Medulla oblongata (tissue), 1 donor: ENCODE measurements around the gene ANKRD11.
"Not testable (repeated sequence)": the region's sequence is repeated elsewhere in the genome, so short reads cannot be mapped to it uniquely, and the experiment has no call there.

Source experiments
- DNase-seq: peaks from one replicate; pipeline ENCODE4 v3.0.0-alpha.2; 2015; ENCODE audit errors: extremely low spot score

The ANKRD11 gene

GRCh38 chr16:89331371-89332109 lies 158.8 kb downstream of the ANKRD11 start:
- no peak for DNase-seq

DNA sequence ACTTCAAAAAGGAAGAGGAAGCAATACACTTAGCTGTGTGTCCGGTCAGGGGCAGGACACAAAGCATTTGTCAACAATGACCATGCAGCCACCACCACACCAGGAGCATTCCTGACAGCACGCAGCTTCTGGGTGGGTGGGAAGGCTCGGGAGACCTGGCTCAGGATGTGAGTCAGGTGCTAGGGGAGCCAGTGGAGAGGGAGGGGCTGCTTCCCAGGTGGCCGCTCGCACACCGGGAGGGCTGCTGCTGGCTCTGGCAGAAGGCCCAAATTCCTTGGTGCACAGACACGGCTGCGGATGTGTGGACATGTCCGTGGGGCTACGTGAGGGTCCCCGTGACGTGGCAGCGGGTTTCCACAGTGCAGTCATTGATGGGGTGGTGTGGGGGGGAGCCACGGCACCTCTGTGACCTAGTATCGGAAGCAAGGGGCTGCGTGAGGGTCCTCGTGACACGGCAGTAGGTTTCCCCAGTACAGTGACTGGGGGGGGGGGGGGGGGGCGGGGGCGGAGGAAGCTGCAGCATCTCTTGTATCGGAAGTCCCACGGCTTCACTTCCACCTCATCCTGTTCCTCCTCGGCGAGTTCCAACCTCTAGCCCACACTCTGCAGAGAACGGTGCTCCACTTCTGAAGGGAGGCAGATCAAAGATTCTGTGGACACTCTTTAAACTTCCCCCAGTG lies 160.0 kb downstream of the ANKRD11 start:
- no peak for DNase-seq

- not testable (repeated sequence) for DNase-seq
These were observed 160.6 kb downstream of the ANKRD11 start for GRCh38 chr16:89329830-89330176.

GRCh38 chr16:89328412-89329400 lies 161.7 kb downstream of the ANKRD11 start:
- not testable (repeated sequence) for DNase-seq

DNA sequence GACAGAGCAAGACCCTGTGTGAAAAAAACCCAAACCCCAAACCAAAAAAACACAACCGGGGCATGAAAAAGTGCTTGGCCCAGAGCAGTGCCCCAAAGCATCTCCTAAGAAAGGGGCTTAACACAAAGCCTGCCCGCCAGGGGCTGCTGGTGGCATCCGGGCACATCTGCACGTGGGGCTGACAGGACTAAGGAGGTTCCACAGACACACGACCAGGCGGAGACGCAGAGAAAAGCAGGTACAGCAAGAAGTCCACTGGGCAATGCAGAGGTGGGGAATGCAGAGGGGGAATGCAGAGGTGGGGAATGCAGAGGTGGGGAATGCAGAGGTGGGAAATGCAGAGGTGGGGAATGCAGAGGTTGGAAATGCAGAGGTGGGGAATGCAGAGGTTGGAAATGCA lies 163.6 kb downstream of the ANKRD11 start:
- DNase-seq = no peak

DNA sequence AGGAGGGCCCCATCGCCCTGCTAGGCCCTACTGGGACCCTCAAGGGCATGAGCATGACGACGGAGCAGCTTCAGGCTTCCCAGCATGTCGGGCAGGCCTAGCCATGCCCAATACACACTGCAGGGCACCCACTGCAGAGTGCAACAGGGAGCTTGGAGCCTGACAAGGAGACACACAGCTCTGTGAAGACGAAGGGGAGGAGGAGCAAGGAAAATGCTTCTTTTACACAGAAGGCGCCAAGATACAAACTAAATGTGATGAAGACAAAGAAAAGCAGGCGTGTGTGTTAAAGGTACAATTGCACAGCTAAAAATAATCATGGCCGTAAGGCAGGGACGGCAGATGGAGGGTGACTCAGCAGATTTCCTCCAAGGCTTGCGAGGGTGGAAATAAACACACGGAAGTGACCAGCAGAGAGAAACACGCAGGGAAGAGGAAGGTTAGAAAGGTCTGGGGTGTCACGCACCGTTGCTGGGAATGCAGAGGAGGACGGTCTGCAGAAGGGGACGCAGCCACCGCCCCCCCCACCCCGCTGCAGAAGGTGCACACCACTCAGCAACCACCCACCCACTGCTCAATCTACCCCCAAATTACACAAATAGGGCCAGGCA lies 164.4 kb downstream of the ANKRD11 start:
- peak; percentile 71 for DNase-seq

DNA sequence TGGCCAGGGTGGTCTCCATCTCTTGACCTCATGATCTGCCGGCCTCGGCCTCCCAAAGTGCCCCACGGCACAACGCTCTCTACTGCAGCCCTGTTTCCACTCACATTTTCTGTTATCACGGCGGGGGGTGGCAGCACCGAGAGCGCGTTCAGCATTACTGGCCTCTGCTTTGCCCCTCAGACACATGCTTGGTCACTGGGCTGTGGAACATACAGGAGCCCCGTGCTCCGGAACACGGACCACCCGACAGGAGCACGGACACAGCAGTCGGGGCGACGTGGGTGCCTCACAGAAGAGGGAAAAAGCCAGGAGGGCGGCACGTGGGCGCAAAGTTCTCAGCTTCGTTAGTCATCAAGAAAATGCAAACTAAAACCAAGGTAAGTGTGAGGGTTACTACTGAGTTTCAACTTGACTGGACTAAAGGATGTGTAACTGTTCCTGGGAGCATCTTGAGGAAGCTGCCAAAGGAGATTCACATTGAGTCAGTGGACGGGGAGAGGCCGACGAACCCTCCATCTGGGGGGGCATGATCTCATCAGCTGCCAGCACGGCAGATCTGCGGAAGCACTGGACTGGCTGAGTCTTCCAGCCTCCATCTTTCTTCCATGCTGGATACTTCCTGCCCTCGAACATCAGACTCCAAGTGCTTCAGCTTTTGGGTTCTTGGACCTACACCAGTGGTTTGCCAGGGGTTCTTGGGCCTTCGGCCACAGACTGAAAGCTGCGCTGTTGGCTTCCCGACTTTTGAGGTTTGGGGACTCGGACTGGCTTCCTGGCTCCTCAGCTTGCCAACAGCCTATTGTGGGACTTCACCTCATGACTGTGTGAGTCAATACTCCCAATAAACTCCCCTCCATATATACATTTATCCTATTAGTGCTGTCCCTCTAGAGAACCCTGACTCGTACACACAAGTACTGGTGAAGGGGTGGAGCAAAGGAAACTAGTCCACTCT lies 166.0 kb downstream of the ANKRD11 start:
- DNase-seq = no peak

- no peak for DNase-seq
These were observed 167.0 kb downstream of the ANKRD11 start for GRCh38 chr16:89323120-89323960.

DNA sequence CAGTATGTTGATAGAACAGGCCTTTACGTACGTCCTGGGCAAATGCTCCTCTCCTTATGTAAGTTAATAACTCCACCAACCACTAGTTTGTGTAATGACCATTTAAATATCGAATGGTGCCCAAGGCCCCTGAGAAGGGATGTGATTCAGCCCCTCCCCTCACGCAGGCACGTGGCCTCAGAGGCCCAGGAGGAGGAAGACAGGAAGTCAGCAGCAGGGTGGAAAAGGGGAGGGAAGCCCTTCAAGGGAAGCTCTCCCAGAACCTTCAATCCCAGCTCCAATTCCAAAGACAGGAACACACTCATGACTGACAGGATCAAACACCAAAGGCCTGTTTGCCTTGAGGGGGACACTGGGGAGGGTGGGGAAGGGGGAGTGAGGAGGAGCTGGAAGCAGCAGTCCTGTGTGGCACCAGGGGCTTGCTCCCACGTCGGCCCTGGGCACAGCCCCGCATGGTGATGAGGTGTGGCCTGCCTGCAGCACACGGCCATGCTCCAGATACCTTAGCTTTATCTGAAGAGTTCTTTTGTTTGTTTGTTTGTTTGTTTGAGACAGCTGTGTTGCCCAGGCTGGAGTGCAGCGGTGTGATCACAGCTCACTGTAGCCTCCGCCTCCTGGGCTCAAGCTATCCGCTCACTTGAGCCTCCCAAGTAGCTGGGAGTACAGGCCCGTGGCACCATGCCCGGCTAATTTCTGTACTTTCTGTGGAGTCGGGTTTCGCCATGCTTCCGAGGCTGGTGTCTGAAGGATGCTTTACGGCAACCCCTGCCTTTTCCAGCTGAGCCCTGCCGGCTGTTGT lies 167.8 kb downstream of the ANKRD11 start:
- DNase-seq = peak; percentile 36

GRCh38 chr16:89320782-89321501 lies 169.4 kb downstream of the ANKRD11 start:
- peak; percentile 43 for DNase-seq

DNA sequence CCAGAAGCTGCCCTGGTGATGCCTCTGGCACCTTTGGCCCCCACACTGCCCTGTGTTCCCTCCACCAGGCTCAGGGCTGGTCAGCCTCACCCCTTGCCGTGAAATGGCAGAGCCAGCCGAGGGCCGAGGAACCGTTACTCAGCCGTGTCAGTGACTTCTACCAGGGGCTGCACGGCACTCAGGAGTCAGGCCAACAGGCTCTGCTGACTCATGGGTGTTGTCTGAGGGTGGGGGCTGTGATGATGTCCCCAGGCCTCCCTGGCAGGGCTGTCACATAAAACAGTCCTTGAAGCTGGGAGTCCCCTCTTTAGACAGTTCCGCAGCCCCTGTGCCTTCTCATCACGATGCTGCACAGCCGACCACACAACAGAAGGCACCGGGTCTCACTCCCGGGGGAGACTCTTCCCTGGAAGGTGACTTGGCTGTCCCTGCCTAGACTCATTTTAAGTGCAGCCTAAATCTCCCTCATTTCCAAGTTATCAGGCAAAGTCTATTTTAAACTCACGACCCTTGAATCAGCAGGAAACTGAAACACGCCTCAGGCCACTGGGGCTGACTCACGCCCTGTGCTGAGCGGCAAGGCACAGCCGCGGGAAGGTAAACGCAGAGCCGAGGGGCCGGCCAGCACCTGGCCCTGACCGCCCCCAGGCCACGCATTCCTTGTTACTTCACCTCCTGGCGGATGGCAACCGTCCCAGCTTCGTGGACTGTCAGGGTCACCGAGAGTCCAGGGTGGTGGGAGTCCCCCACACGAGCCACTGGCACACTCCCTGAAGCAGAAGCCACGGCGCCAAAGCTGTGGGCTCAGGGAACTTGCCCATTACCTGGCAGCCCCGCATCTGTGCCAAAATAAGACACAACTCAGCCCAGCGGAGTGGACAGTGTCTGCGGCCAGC lies 170.2 kb downstream of the ANKRD11 start:
- peak; percentile 17 for DNase-seq

GRCh38 chr16:89319631-89319885 lies 170.8 kb downstream of the ANKRD11 start:
- DNase-seq = no peak

DNA sequence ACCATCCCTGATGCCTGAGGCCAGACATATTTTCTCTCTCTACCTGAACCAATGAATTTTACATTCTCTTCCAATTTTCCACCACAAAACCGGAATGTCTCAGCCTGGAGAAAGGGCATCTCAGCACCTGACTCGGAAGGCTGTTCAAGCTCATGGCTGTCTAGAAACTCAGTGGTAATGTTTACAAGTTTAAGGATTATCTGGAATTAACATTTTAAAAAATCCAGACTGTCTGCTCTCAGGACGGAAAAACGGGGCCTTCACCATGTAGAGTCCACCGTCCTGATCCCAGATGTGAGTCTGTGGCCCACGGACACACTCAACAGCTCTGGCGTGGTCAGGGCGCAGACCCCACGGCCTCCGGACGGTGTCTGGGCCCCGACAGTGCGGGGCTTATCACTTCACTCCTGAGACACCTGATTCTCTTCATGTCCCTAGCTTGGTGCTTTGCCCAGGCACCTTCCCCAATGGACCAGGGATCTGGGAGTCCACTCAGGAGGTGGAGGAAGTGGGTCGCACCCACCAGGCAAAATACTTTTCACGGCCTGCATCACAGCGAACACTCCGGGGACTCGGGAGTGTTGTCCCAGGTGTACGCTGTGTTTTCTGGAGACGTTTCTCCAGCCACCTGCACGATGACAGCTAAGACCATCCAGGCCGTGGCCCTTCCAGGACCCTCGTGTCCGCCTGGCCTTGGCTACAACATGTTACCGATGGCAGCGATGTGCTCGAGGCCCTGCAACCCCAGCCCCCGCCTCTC lies 171.3 kb downstream of the ANKRD11 start:
- DNase-seq = no peak

DNA sequence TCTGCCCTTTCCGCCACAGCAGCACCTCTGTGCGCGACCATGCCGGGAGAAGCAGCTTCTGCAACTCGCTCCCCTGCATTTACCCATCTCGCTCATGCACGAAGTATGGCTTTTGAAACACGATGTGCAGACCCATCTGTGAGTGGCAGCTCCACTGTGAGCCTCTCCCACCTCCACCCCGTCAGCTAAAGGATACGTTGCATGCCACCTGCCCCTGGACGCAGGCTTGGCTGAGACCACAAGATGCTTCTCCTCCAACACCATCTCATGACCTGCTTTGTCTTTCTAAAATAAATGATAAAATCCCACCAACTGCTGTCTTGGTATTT lies 172.0 kb downstream of the ANKRD11 start:
- DNase-seq = no peak

- no peak for DNase-seq
These were observed 172.5 kb downstream of the ANKRD11 start for GRCh38 chr16:89317729-89318429.

- DNase-seq = no peak
These were observed 173.2 kb downstream of the ANKRD11 start for GRCh38 chr16:89317101-89317671.
